ENCODE data around the gene C19orf25. TPM values are rescaled to one million over a fixed set of nuclear protein-coding genes. Genes with fewer than 3 reads are reported as not detected.

The C19orf25 gene
- total and polyA plus RNA-seq, 2 of the 13 experiments (the other 11 are each of a cell fraction or from before 2014, with no cell fraction given): 14.2 to 32.4 TPM

- TF ChIP-seq ZNF83 (CRISPR knock-in tag; IDR thresholded peaks at IDR 0.05; ENCODE audit: borderline replicate concordance) (no peak), ZNF274 (CRISPR knock-in tag; IDR thresholded peaks at IDR 0.05) (0 out of 2 replicates have a peak, but pooled peaks have one; percentile 10), IKZF1 (IDR thresholded peaks at IDR 0.05) (no peak), TEAD3 (CRISPR knock-in tag; optimal IDR thresholded peaks at IDR 0.05; ENCODE audit: borderline replicate concordance) (peak; percentile 44), NR2F6 (IDR thresholded peaks at IDR 0.05) (0 out of 2 replicates have a peak, but pooled peaks have one; percentile 66), NR2F6 (CRISPR knock-in tag; IDR thresholded peaks at IDR 0.05) (peak; percentile 88), SRY (CRISPR knock-in tag; IDR thresholded peaks at IDR 0.05) (no peak), ZNF350 (CRISPR knock-in tag; IDR thresholded peaks at IDR 0.05; ENCODE audit: borderline replicate concordance, low read depth) (peak; percentile 47; the same call in 1 of the 2 replicates)
Observed at GRCh38 chr19:1492474-1493006, 13.5 kb upstream of the C19orf25 start (continued).

DNA sequence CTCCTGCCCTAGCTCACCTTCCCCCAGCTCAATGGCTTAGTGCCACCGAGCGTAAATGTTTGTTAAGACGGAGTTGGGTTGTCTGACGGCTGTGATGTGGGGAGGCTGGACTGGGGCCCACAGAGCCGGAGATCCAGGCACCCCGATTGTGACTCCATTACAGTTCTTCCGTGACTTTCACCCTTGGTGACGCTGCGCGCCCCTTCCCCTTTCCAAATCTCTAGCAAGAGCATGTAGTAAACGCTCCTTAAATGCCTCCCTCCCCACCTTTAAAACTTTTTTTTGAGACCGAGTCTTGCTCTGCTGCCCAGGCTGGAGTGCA, 12.8 kb upstream of the C19orf25 start:
- BruUV-seq (replicated peaks): no TSS peak
- Histone ChIP-seq H3K36me3 (replicated peaks in 1 of 2; ENCODE audit: control insufficient read depth in 1 of 2, insufficient read depth in 2 of 2, low read length in 2 of 2) (no peaks in the 10 kb centered on the region), H3K4me1 (ENCODE audit: insufficient read depth, low read length) (peaks cover 46% of the 10 kb centered on the region), H3K27me3 (ENCODE audit: control insufficient read depth in 1 of 2, insufficient read depth in 2 of 2, low read length in 2 of 2) (no peaks in the 10 kb centered on the region), H3K79me2 (ENCODE audit: insufficient read depth, low read length) (peaks cover 6% of the 10 kb centered on the region), H3K4me2 (ENCODE audit: low read depth, low read length) (peak overlapping the region; percentile 94), H2AFZ (ENCODE audit: low read length) (no peak overlapping the region), H3K27ac (ENCODE audit: extremely low read length, insufficient read depth, low read length) (peak overlapping the region; percentile 68), H4K20me1 (ENCODE audit: insufficient read depth, low read length) (no peaks in the 10 kb centered on the region), H3K9ac (ENCODE audit: insufficient read depth, low read depth, low read length) (peak overlapping the region; percentile 74), H3K9me3 (ENCODE audit: low read length) (no peaks in the 10 kb centered on the region), H3K4me3 (replicated peaks in 1 of 3; ENCODE audit: insufficient read depth in 1 of 3, low read depth in 2 of 3, low read length in 3 of 3) (peak overlapping the region; percentile 72 to 85 (median 77))
- in situ Hi-C loops (cut with HindIII; ENCODE audit: extremely low pct_ligation_motif_present, low pct_unique_long_range_greater_than_20kb) (no loop called here), intact Hi-C loops (cut with micrococcal nuclease; ENCODE audit: unreplicated experiment) (no loop called here)
- 8% methylated on average over 7 of the region's 12 CpGs for WGBS (ENCODE audit: low lambda C conversion rate)
- DNase-seq (ENCODE audit: low spot score): no peak
- no peak for ATAC-seq
- FAIRE-seq: no peak
- ChIA-PET POLR2A (interaction anchor here (0.7 to 3.6 kb wide), 10 partner anchors 10 to 223 kb away, joined by 3 to 34 read pairs (median 9); partner anchors contain the start of gene CIRBP), CTCF (ENCODE audit: low intra/inter-chr PET ratio, low total read pairs) (no interaction called here)
- TF ChIP-seq ZNF143 (CRISPR knock-in tag; IDR thresholded peaks at IDR 0.05): no peak
- no peak for TF ChIP-seq CREM (IDR thresholded peaks at IDR 0.05)
- no peak for TF ChIP-seq CREM (CRISPR knock-in tag; IDR thresholded peaks at IDR 0.05)
- no peak for TF ChIP-seq ZNF234 (CRISPR knock-in tag; conservative IDR thresholded peaks at IDR 0.05)
- TF ChIP-seq ZNF850 (CRISPR knock-in tag; conservative IDR thresholded peaks at IDR 0.05): peak; percentile 22; the same call in 1 of the 2 replicates
- 0 out of 2 replicates have a peak, but pooled peaks have one; percentile 7 for TF ChIP-seq ZNF232 (CRISPR knock-in tag; IDR thresholded peaks at IDR 0.05; ENCODE audit: borderline replicate concordance)
- peak; percentile 51; the same call in 1 of the 2 replicates for TF ChIP-seq ZNF20 (CRISPR knock-in tag; IDR thresholded peaks at IDR 0.05)
- TF ChIP-seq ZNF510 (CRISPR knock-in tag; IDR thresholded peaks at IDR 0.05; ENCODE audit: low read depth): no peak
- TF ChIP-seq SOX6 (IDR thresholded peaks at IDR 0.05): no peak
- 0 out of 2 replicates have a peak, but pooled peaks have one; percentile 5 for TF ChIP-seq SOX6 (CRISPR knock-in tag; IDR thresholded peaks at IDR 0.05)
- TF ChIP-seq RBM22 (optimal IDR thresholded peaks at IDR 0.05; ENCODE audit: low read length): peak; percentile 19
- TF ChIP-seq ZNF430 (CRISPR knock-in tag; IDR thresholded peaks at IDR 0.05): no peak
- no peak for TF ChIP-seq AKNA (CRISPR knock-in tag; IDR thresholded peaks at IDR 0.05; ENCODE audit: borderline replicate concordance)
- TF ChIP-seq ZMYM2 (CRISPR knock-in tag; IDR thresholded peaks at IDR 0.05): 0 out of 2 replicates have a peak, but pooled peaks have one; percentile 1
- TF ChIP-seq ESRRA (CRISPR knock-in tag; IDR thresholded peaks at IDR 0.05; ENCODE audit: low read depth): 0 out of 2 replicates have a peak, but pooled peaks have one; percentile 5
